Tibial artery (tissue), 4 donors: ENCODE measurements around the gene PALLD.
A peak's percentile ranks its signal among the peaks of the same experiment; 100 is the strongest.

Experiments used
- DNase-seq, 2 donors: peaks; one replicate each; pipeline ENCODE4 v3.0.0-alpha.2; 2019
- H3K27ac ChIP-seq, 2 donors: fragments of 200-600 bp; sonication (generic) in 1 of 2; 1 replicate in 1 of 2; 2 replicates in 1 of 2; pipeline ENCODE4 v1.5.1; 2018 to 2019; ENCODE audit warnings: mild to moderate bottlenecking in 1 of 2
- H3K27me3 ChIP-seq, 2 donors: fragments of 200-600 bp; sonication (generic) in 1 of 2; one replicate each; pipeline versions ENCODE4 v1.5.1 to v1.6.0; 2016 to 2019
- H3K36me3 ChIP-seq, 3 donors: fragments of 200-600 bp; sonication (generic) in 2 of 3; one replicate each; pipeline ENCODE4 v1.5.1; 2016 to 2019; ENCODE audit warnings: mild to moderate bottlenecking in 2 of 3
- H3K4me1 ChIP-seq, 4 donors: fragments of 200-600 bp; sonication (generic) in 2 of 4; 1 replicate in 3 of 4; 2 replicates in 1 of 4; pipeline ENCODE4 v1.5.1; 2016 to 2019
- H3K4me3 ChIP-seq, 2 donors: fragments of 200-600 bp; sonication (generic) in 1 of 2; 1 replicate in 1 of 2; 2 replicates in 1 of 2; pipeline ENCODE4 v1.5.1; 2018 to 2019; ENCODE audit warnings: mild to moderate bottlenecking in 2 of 2
- H3K9me3 ChIP-seq, 3 donors: fragments of 200-600 bp; sonication (generic) in 1 of 3; one replicate each; pipeline ENCODE4 v1.5.1; 2016 to 2019
- CTCF ChIP-seq, 2 experiments: fragments of 200-600 bp in 1 of 2; fragments of 450-650 bp in 1 of 2; IDR thresholded peaks; one replicate each; pipeline ENCODE4 v1.5.1; 2017 to 2019; ENCODE audit warnings: antibody characterized with exemption in 2 of 2, mild to moderate bottlenecking in 1 of 2, moderate library complexity in 1 of 2
- intact Hi-C: fragments of 100-400 bp; cut with DNase I; formaldehyde crosslinking; loops from one replicate; pipeline ENCODE4 v1.15.0; 2023; ENCODE audit warnings: low total_unique reads

PALLD gene

GRCh38 chr4:168743131-168743530 is 246.3 kb downstream of the PALLD start:
- H3K9me3 ChIP-seq = no peaks in the 10 kb centered on the region
- H3K4me3 ChIP-seq = no peak overlapping the region
- no peak for TF ChIP-seq CTCF (IDR thresholded peaks at IDR 0.05)
- H3K4me1 ChIP-seq = no peaks in the 10 kb centered on the region
- no peak overlapping the region for H3K27ac ChIP-seq
- H3K36me3 ChIP-seq = no peaks in the 10 kb centered on the region
- intact Hi-C loops = no loop called here
- DNase-seq = no peak
- no peaks in the 10 kb centered on the region for H3K27me3 ChIP-seq

GRCh38 chr4:168743601-168744000 is 246.7 kb downstream of the PALLD start:
- no peak for TF ChIP-seq CTCF (IDR thresholded peaks at IDR 0.05)
- H3K36me3 ChIP-seq = no peaks in the 10 kb centered on the region
- no peaks in the 10 kb centered on the region for H3K27me3 ChIP-seq
- H3K27ac ChIP-seq = no peak overlapping the region
- H3K9me3 ChIP-seq = no peaks in the 10 kb centered on the region
- intact Hi-C loops = no loop called here
- DNase-seq = no peak
- H3K4me3 ChIP-seq = no peak overlapping the region
- H3K4me1 ChIP-seq = no peaks in the 10 kb centered on the region

GRCh38 chr4:168744021-168744420 is 247.2 kb downstream of the PALLD start:
- H3K4me1 ChIP-seq = no peaks in the 10 kb centered on the region
- no peak overlapping the region for H3K4me3 ChIP-seq
- H3K27ac ChIP-seq = no peak overlapping the region
- no peak for DNase-seq
- no peak for TF ChIP-seq CTCF (IDR thresholded peaks at IDR 0.05)
- no peaks in the 10 kb centered on the region for H3K36me3 ChIP-seq
- no peaks in the 10 kb centered on the region for H3K9me3 ChIP-seq
- intact Hi-C loops = no loop called here
- no peaks in the 10 kb centered on the region for H3K27me3 ChIP-seq

- H3K27ac ChIP-seq = no peak overlapping the region
- H3K4me3 ChIP-seq = no peak overlapping the region
- no peak for DNase-seq
- H3K27me3 ChIP-seq = no peaks in the 10 kb centered on the region
- intact Hi-C loops = no loop called here
- TF ChIP-seq CTCF (IDR thresholded peaks at IDR 0.05) = no peak
- no peaks in the 10 kb centered on the region for H3K9me3 ChIP-seq
- H3K36me3 ChIP-seq = no peaks in the 10 kb centered on the region
- peaks cover 0 to 12% (median 2%) of the 10 kb centered on the region in 4 donors for H3K4me1 ChIP-seq
Measured at GRCh38 chr4:168748807-168749206, 252.0 kb downstream of the PALLD start.

- intact Hi-C loops = no loop called here
- Histone ChIP-seq H3K4me1 (peaks cover 0 to 12% (median 2%) of the 10 kb centered on the region in 4 donors), H3K27ac (peak overlapping the region in 1 of 2 donors; percentile 36), H3K36me3 (no peaks in the 10 kb centered on the region), H3K4me3 (no peak overlapping the region), H3K27me3 (no peaks in the 10 kb centered on the region), H3K9me3 (no peaks in the 10 kb centered on the region)
- no peak for TF ChIP-seq CTCF (IDR thresholded peaks at IDR 0.05)
- DNase-seq = peak in 1 of 2 donors; percentile 54
Measured at GRCh38 chr4:168751263-168752225, 254.7 kb downstream of the PALLD start.
